ENCODE data around the gene NFKBIE. TPM values are rescaled to one million over a fixed set of nuclear protein-coding genes. Genes with fewer than 3 reads are reported as not detected.

The NFKBIE gene
- total and polyA plus RNA-seq, 12 donors: 1.5 to 8.7 (median 3.6) TPM

DNA sequence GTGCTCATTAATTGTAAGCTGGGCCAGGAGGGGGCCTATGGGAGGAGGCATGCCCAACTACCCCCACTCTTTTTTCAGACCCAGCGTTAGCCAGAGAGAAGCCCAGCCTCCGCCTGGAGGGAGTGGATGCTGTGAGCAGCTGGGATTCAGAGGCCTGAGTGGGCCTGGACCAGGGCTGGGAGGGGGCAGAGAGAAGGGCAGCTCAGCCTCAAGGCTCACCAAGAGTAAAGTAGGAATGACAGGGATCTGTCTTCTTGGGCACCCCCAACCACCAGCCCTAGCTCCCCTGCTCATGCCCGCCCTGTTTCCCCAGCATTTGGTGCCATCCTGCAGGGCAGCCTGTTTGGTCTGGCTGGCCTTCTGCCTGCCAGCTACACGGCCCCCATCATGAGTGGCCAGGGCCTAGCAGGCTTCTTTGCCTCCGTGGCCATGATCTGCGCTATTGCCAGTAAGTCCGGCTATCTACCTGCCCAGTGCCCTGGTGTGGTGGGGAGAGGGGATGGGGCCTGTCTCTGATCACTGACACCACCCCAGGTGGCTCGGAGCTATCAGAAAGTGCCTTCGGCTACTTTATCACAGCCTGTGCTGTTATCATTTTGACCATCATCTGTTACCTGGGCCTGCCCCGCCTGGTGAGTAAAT, 35.2 kb downstream of the NFKBIE start:
- TF ChIP-seq, protein P1, sequence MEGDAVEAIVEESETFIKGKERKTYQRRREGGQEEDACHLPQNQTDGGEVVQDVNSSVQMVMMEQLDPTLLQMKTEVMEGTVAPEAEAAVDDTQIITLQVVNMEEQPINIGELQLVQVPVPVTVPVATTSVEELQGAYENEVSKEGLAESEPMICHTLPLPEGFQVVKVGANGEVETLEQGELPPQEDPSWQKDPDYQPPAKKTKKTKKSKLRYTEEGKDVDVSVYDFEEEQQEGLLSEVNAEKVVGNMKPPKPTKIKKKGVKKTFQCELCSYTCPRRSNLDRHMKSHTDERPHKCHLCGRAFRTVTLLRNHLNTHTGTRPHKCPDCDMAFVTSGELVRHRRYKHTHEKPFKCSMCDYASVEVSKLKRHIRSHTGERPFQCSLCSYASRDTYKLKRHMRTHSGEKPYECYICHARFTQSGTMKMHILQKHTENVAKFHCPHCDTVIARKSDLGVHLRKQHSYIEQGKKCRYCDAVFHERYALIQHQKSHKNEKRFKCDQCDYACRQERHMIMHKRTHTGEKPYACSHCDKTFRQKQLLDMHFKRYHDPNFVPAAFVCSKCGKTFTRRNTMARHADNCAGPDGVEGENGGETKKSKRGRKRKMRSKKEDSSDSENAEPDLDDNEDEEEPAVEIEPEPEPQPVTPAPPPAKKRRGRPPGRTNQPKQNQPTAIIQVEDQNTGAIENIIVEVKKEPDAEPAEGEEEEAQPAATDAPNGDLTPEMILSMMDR (IDR thresholded peaks at IDR 0.05): no peak
- Histone ChIP-seq H3K27ac (peak overlapping the region; percentile 68 to 98 (median 93)), H3K4me3 (peak overlapping the region in 1 of 10 donors; percentile 1), H3K4me1 (peaks cover 36 to 99% (median 84%) of the 10 kb centered on the region in 9 donors), H3K9me3 (no peaks in the 10 kb centered on the region), H3K27me3 (no peaks in the 10 kb centered on the region), H3K36me3 (peaks cover 0 to 53% (median 24%) of the 10 kb centered on the region in 9 donors)
- intact Hi-C loops (cut with DNase I): loop anchor here in 4 of 10 donors (5.0 to 10.0 kb wide), 3 partner anchors 58 to 135 kb away; no protein-coding TSS in a partner anchor
- no peak for ATAC-seq
- WGBS, 2 donors: 66 to 78% methylated on average over 10 of the region's 10 CpGs
- no peak for DNase-seq

DNA sequence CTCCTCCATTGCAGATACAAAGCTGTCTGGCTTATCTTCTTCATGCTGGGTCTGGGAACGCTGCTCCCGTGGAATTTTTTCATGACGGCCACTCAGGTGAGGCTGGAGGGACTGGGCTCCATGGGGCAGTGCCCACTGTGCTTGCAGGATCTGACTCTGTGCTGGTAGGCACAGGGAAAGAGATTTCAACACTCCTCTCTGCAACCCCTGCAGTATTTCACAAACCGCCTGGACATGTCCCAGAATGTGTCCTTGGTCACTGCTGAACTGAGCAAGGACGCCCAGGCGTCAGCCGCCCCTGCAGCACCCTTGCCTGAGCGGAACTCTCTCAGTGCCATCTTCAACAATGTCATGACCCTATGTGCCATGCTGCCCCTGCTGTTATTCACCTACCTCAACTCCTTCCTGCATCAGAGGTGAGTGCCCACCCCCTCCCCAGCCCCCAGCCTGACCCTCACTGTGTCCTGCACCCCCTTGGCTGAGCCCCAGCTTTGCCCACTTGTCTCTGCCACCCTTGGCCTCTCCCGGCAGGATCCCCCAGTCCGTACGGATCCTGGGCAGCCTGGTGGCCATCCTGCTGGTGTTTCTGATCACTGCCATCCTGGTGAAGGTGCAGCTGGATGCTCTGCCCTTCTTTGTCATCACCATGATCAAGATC, 35.8 kb downstream of the NFKBIE start:
- Histone ChIP-seq H3K36me3 (peaks cover 0 to 49% (median 24%) of the 10 kb centered on the region in 9 donors), H3K27me3 (no peaks in the 10 kb centered on the region), H3K4me1 (peaks cover 38 to 99% (median 84%) of the 10 kb centered on the region in 9 donors), H3K27ac (peak overlapping the region; percentile 88 to 98 (median 94)), H3K4me3 (peak overlapping the region in 1 of 10 donors; percentile 19), H3K9me3 (no peaks in the 10 kb centered on the region)
- intact Hi-C loops (cut with DNase I): loop anchor here in 5 of 10 donors (5.0 to 10.0 kb wide), 4 partner anchors 57 to 455 kb away; partner anchors contain the start of gene VEGFA (in 1 of the 5)
- ATAC-seq: peak; percentile 23 to 68 (median 49)
- 47 to 51% methylated on average over 11 of the region's 11 CpGs for WGBS, 2 donors
- peak; percentile 58 to 59 for DNase-seq
- TF ChIP-seq, protein P1 (IDR thresholded peaks at IDR 0.05): no peak

DNA sequence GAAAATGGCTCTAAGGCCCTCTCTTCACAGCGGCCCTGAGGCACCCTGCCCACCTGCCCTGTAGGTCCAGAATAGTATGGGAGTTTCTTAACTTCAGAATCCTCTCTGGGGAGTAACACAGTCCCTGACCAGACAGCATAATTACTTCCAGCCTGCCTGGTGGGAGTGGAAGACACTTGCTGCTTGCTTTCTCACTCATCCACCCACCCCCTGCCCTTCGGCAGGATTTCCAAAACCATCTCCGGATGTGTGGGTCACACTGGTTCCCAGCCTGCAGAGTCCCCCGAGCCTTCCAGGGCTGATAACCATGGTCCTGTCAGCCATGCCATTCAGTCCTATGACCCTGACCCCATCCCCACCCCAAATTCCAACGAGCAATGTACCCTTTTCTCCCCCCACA, 36.5 kb downstream of the NFKBIE start:
- Histone ChIP-seq H3K4me1 (peaks cover 39 to 99% (median 87%) of the 10 kb centered on the region in 9 donors), H3K27ac (peak overlapping the region; percentile 88 to 98 (median 94)), H3K27me3 (no peaks in the 10 kb centered on the region), H3K4me3 (peak overlapping the region in 5 of 10 donors; percentile 13 to 51 (median 23)), H3K36me3 (peaks cover 0 to 49% (median 24%) of the 10 kb centered on the region in 9 donors), H3K9me3 (no peaks in the 10 kb centered on the region)
- peak in 1 of 8 donors; percentile 0 for ATAC-seq
- WGBS, 2 donors: 33 to 45% methylated on average over 5 of the region's 5 CpGs
- TF ChIP-seq, protein P1 (IDR thresholded peaks at IDR 0.05): no peak
- DNase-seq: no peak
- intact Hi-C loops (cut with DNase I): loop anchor here in 1 of 10 donors (10.0 kb wide), 1 partner anchor 454 kb away; the partner anchor contains the start of gene VEGFA

DNA sequence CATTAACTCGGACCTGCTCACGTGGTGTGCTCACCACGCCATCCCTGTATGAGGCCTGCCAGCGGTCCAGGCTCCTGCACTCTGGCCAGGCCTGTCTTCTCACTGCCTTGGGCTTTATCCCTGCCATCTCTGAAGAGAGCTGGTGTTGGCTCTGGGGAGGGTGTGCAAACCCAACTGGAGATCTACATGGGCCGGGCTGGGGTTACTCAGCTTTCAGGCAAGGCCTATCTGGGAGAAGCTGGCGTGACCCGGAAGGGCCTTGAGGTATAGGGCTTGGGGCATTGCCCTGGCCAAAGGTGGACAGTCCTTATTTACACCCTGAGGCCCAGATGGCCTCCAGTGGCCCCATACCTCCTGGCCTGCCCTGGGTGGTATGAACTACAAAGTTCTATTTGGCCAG, 36.9 kb downstream of the NFKBIE start:
- TF ChIP-seq, protein P1 (IDR thresholded peaks at IDR 0.05): no peak
- H3K27me3 ChIP-seq: no peaks in the 10 kb centered on the region
- H3K4me3 ChIP-seq: peak overlapping the region in 8 of 10 donors; percentile 13 to 51 (median 49)
- H3K27ac ChIP-seq: peak overlapping the region; percentile 88 to 98 (median 94)
- intact Hi-C loops (cut with DNase I): loop anchor here in 1 of 10 donors (10.0 kb wide), 1 partner anchor 454 kb away; the partner anchor contains the start of gene VEGFA
- H3K4me1 ChIP-seq: peaks cover 35 to 98% (median 86%) of the 10 kb centered on the region in 9 donors
- peaks cover 0 to 48% (median 24%) of the 10 kb centered on the region in 9 donors for H3K36me3 ChIP-seq
- WGBS, 2 donors: 51 to 71% methylated on average over 7 of the region's 7 CpGs
- DNase-seq (no peak), ATAC-seq (peak in 3 of 8 donors; percentile 4 to 5 (median 4))
- H3K9me3 ChIP-seq: no peaks in the 10 kb centered on the region

Measured in heart right ventricle (tissue), 16 donors.